Measurements from ENCODE around the gene IP6K1. TPM values are rescaled to one million over a fixed set of nuclear protein-coding genes. Genes with fewer than 3 reads are reported as not detected.
A peak's percentile ranks its signal among the peaks of the same experiment; 100 is the strongest.
"Not testable (repeated sequence)": the region's sequence is repeated elsewhere in the genome, so short reads cannot be mapped to it uniquely, and the experiment has no call there.

IP6K1 gene
- total RNA-seq, 1 experiment from 2014 or later: 42.2 TPM

GRCh38 chr3:49684453-49684852 lies 101.9 kb downstream of the IP6K1 start:
- not testable (repeated sequence) for H4K5ac ChIP-seq (ENCODE audit: insufficient read length, low read depth, low read length); H3K18ac ChIP-seq (ENCODE audit: insufficient read length, low read depth, low read length); H3K14ac ChIP-seq (ENCODE audit: insufficient read depth, low read length); H4K8ac ChIP-seq (replicated peaks; ENCODE audit: insufficient read length, low read depth, low read length); H2BK12ac ChIP-seq (ENCODE audit: insufficient read length, low read depth, low read length); H3K4me3 Mint-ChIP-seq; H2AK5ac ChIP-seq (ENCODE audit: insufficient read length, low read length); H4K20me1 ChIP-seq (ENCODE audit: control insufficient read depth, insufficient read depth, insufficient read length); H2BK15ac ChIP-seq (ENCODE audit: low read depth, low read length); H3K9me3 Mint-ChIP-seq; H2BK20ac ChIP-seq (ENCODE audit: low read depth, low read length, poor library complexity, severe bottlenecking); DNase-seq; H3K79me1 ChIP-seq (ENCODE audit: insufficient read depth, low read depth, low read length, poor library complexity, severe bottlenecking); H4K91ac ChIP-seq (ENCODE audit: insufficient read length, low read depth, low read length); H3T11ph ChIP-seq (ENCODE audit: low read length); H3K4me2 ChIP-seq (ENCODE audit: insufficient read depth, insufficient read length, low read length); H3K23ac ChIP-seq (ENCODE audit: insufficient read length, low read depth, low read length); H3K23me2 ChIP-seq (ENCODE audit: insufficient read length, low read depth, low read length, poor library complexity, severe bottlenecking); H3K4me1 ChIP-seq (ENCODE audit: insufficient read depth, low read length); H3K79me2 ChIP-seq (ENCODE audit: insufficient read depth, low read length); H3K27me3 ChIP-seq (ENCODE audit: insufficient read depth, low read length); H3K9me3 ChIP-seq (ENCODE audit: control insufficient read depth, low read depth, low read length); H3K4ac ChIP-seq (ENCODE audit: low read depth, low read length); H3K27me3 Mint-ChIP-seq (ENCODE audit: low read depth); H2BK5ac ChIP-seq (ENCODE audit: insufficient read length, low read length); H2AFZ ChIP-seq (ENCODE audit: low read length); H2BK120ac ChIP-seq (ENCODE audit: low read depth, low read length, poor library complexity, severe bottlenecking); H3K9ac ChIP-seq (ENCODE audit: extremely low read depth, insufficient read length, low read length); H3K56ac ChIP-seq (ENCODE audit: insufficient read length, low read depth, low read length); H3K27ac ChIP-seq (ENCODE audit: insufficient read length, low read depth, low read length); H3K27ac Mint-ChIP-seq
- peaks cover 17 to 45% (median 42%) of the 10 kb centered on the region in 3 experiments; a peak in 6 of 7 replicates for H3K36me3 Mint-ChIP-seq (ENCODE audit: insufficient read depth in 1 of 3, low read depth in 3 of 3)
- H3K4me1 Mint-ChIP-seq: peaks cover 11 to 22% of the 10 kb centered on the region in 2 experiments
- TF ChIP-seq CTCF (conservative IDR thresholded peaks at IDR 0.05): peak; percentile 18; the same call in 1 of the 3 replicates
- no CpG with 5 or more reads among the region's 2 CpGs for WGBS (ENCODE audit: extremely low coverage, insufficient read length, low lambda C conversion rate)
